ENCODE results near the gene SAFB. TPM values are rescaled to one million over a fixed set of nuclear protein-coding genes. Genes with fewer than 3 reads are reported as not detected.

Gene SAFB
- total and polyA plus RNA-seq, 2 of the 4 experiments (the other 2 are of a cell fraction) = 18.5 to 41.2 TPM

DNA sequence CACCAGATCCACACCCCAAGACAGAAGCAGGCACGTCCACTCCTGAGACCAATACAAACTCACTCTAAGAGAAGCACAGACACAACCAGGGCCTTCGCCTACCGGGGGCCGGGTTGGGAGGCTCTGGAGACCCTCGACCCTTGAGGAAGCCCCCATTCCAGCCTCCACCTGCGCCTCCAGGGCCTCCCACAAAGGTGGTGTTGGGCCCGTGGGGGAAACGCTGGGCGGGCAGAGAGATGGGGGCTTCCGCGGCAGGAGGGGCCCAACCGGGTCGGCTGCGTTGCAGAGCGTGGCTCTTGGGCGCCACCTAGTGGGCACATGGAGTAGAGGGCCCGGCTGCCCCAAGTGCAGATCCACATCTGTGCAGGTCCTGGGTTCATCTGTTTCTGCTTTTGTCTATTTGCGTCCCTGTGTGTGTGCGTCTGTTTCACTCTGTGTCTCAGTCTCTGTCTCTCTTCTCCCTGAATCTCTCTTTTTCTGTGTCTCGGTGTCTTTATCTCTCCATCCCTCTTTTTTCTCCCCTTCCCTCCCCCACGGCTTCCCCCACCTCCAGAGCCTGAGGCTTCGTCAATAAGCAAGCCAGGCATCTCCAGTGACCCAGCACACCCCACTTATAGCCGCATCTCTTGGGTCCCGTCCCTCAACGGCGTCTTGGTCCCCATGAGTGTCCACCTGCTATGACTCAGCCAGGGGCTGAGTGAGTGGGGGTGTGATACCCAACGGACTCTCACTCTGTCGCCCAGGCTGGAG lies 44.6 kb upstream of the SAFB start:
- H4K8ac ChIP-seq (ENCODE audit: low read depth in 2 of 2, low read length in 2 of 2) = no peak overlapping the region
- POLR2A ChIA-PET (ENCODE audit: unreplicated experiment) = no interaction called here
- H2AK5ac ChIP-seq (ENCODE audit: low read depth, low read length) = peak overlapping the region; percentile 68; the same call in 1 of the 2 replicates
- no peak overlapping the region for H3K14ac ChIP-seq (replicated peaks; ENCODE audit: low read depth, low read length)
- H2BK120ac ChIP-seq (ENCODE audit: low read depth, low read length) = no peak overlapping the region
- no peak overlapping the region for H3K4me3 ChIP-seq (ENCODE audit: insufficient read depth, low read depth, low read length)
- H3K36me3 ChIP-seq (ENCODE audit: control insufficient read depth, insufficient read depth, low read length) = peaks cover 3% of the 10 kb centered on the region; the same call in 1 of the 2 replicates
- H3K4me1 ChIP-seq (ENCODE audit: control insufficient read depth, insufficient read depth, low read length) = no peaks in the 10 kb centered on the region
- peak overlapping the region; percentile 88 for H2AFZ ChIP-seq (replicated peaks; ENCODE audit: low read length, poor library complexity)
- no peaks in the 10 kb centered on the region for H4K20me1 ChIP-seq (ENCODE audit: insufficient read depth, low read length)
- in situ Hi-C loops (cut with MboI; ENCODE audit: low sequenced_read_pairs) (loop anchor here (5.0 kb wide), 1 partner anchor 526 kb away; no protein-coding TSS in a partner anchor), dilution Hi-C loops (cut with HindIII; ENCODE audit: low sequenced_read_pairs, unreplicated experiment) (no loop called here), intact Hi-C loops (cut with micrococcal nuclease) (loop anchor here (1.0 to 10.0 kb wide), 3 partner anchors 30 to 530 kb away; no protein-coding TSS in a partner anchor)
- ATAC-seq (ENCODE audit: low read depth) = peak; percentile 97
- H3K4me2 ChIP-seq (ENCODE audit: low read depth, low read length) = peak overlapping the region; percentile 59; the same call in 1 of the 2 replicates
- H3K18ac ChIP-seq (ENCODE audit: low read depth, low read length) = no peak overlapping the region
- H3K9ac ChIP-seq (ENCODE audit: low read depth, low read length) = no peak overlapping the region
- no TSS peak for BruUV-seq (replicated peaks)
- H4K5ac ChIP-seq (ENCODE audit: low read depth, low read length) = no peak overlapping the region
- DNase-seq = peak; percentile 38
- H2BK5ac ChIP-seq (ENCODE audit: low read depth, low read length, poor library complexity, severe bottlenecking) = no peak overlapping the region
- no peak overlapping the region for H3K56ac ChIP-seq (ENCODE audit: extremely low read depth, insufficient read depth, low read length)
- no peaks in the 10 kb centered on the region for H3K9me1 ChIP-seq (ENCODE audit: insufficient read depth, low read length)
- H3K27me3 ChIP-seq (ENCODE audit: control insufficient read depth, insufficient read depth, low read length) = no peaks in the 10 kb centered on the region
- H2BK15ac ChIP-seq (ENCODE audit: low read depth, low read length) = no peak overlapping the region
- H4K91ac ChIP-seq (ENCODE audit: insufficient read depth, low read depth, low read length) = no peak overlapping the region
- CTCF ChIA-PET = no interaction called here
- WGBS, 2 experiments (ENCODE audit: extremely low coverage in 2 of 2, insufficient read length in 1 of 2) = 0% methylated on average over 9 of the region's 28 CpGs; no CpG with 5 or more reads in 1 of the 2 experiments
- TF ChIP-seq CHD1 (IDR thresholded peaks at IDR 0.05; ENCODE audit: low read depth, low read length) (no peak), BHLHE40 (IDR thresholded peaks at IDR 0.05; ENCODE audit: low read depth, low read length) (no peak), MAFK (IDR thresholded peaks at IDR 0.05; ENCODE audit: low read depth, low read length) (no peak), SMC3 (IDR thresholded peaks at IDR 0.05; ENCODE audit: low read depth, low read length) (peak; percentile 76), CEBPB (IDR thresholded peaks at IDR 0.05; ENCODE audit: low read depth, low read length) (no peak), RAD21 (IDR thresholded peaks at IDR 0.05; ENCODE audit: low read length) (peak; percentile 92), MAZ (IDR thresholded peaks at IDR 0.05; ENCODE audit: borderline replicate concordance, low read depth, low read length) (peak; percentile 21; the same call in 1 of the 2 replicates), POLR2A (IDR thresholded peaks at IDR 0.05; ENCODE audit: low read depth, low read length) (no peak; the same call in 1 of the 2 replicates), MXI1 (IDR thresholded peaks at IDR 0.05; ENCODE audit: borderline replicate concordance, low read depth, low read length) (no peak)
- TF ChIP-seq, protein P1, sequence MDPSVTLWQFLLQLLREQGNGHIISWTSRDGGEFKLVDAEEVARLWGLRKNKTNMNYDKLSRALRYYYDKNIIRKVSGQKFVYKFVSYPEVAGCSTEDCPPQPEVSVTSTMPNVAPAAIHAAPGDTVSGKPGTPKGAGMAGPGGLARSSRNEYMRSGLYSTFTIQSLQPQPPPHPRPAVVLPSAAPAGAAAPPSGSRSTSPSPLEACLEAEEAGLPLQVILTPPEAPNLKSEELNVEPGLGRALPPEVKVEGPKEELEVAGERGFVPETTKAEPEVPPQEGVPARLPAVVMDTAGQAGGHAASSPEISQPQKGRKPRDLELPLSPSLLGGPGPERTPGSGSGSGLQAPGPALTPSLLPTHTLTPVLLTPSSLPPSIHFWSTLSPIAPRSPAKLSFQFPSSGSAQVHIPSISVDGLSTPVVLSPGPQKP (IDR thresholded peaks at IDR 0.05; ENCODE audit: borderline replicate concordance, low read depth, low read length) = no peak
- TF ChIP-seq, protein P2, sequence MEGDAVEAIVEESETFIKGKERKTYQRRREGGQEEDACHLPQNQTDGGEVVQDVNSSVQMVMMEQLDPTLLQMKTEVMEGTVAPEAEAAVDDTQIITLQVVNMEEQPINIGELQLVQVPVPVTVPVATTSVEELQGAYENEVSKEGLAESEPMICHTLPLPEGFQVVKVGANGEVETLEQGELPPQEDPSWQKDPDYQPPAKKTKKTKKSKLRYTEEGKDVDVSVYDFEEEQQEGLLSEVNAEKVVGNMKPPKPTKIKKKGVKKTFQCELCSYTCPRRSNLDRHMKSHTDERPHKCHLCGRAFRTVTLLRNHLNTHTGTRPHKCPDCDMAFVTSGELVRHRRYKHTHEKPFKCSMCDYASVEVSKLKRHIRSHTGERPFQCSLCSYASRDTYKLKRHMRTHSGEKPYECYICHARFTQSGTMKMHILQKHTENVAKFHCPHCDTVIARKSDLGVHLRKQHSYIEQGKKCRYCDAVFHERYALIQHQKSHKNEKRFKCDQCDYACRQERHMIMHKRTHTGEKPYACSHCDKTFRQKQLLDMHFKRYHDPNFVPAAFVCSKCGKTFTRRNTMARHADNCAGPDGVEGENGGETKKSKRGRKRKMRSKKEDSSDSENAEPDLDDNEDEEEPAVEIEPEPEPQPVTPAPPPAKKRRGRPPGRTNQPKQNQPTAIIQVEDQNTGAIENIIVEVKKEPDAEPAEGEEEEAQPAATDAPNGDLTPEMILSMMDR (conservative IDR thresholded peaks at IDR 0.05; ENCODE audit: low read depth, low read length) = peak; percentile 94
- no peak overlapping the region for H3K4ac ChIP-seq (ENCODE audit: low read depth, low read length)
- H3K9me3 ChIP-seq (ENCODE audit: control insufficient read depth, insufficient read depth, low read length) = no peaks in the 10 kb centered on the region
- no peak overlapping the region for H3K23ac ChIP-seq (ENCODE audit: low read depth, low read length)
- peak overlapping the region; percentile 44 for H2AK9ac ChIP-seq (replicated peaks; ENCODE audit: low read depth, low read length, poor library complexity)
- H2BK20ac ChIP-seq (ENCODE audit: low read depth, low read length) = no peak overlapping the region
- no peaks in the 10 kb centered on the region for H3K79me1 ChIP-seq (ENCODE audit: low read depth in 1 of 2, low read length in 2 of 2)
- no peak overlapping the region for H3K27ac ChIP-seq (ENCODE audit: insufficient read depth, low read length)
